Esophagus muscularis mucosa (tissue), 4 donors: ENCODE measurements around the gene CTNNA1. TPM values are rescaled to one million over a fixed set of nuclear protein-coding genes. Genes with fewer than 3 reads are reported as not detected.

Experiments used
- DNase-seq: peaks from one replicate; pipeline ENCODE4 v3.0.0-alpha.2; 2017; ENCODE audit errors: extremely low spot score
- H3K27ac ChIP-seq, 4 donors: fragments of 200-600 bp; sonication (generic); replicated peaks in 1 of 4; 1 replicate in 3 of 4; 2 replicates in 1 of 4; pipeline ENCODE4 v1.5.1; 2016 to 2019; ENCODE audit warnings: mild to moderate bottlenecking in 1 of 4
- H3K27me3 ChIP-seq, 4 donors: fragments of 200-600 bp; sonication (generic); one replicate each; pipeline versions ENCODE4 v1.5.1 to v1.6.0; 2016 to 2019
- H3K36me3 ChIP-seq, 4 donors: fragments of 200-600 bp; sonication (generic); one replicate each; pipeline ENCODE4 v1.5.1; 2016 to 2019
- H3K4me1 ChIP-seq, 4 donors: fragments of 200-600 bp; sonication (generic); one replicate each; pipeline ENCODE4 v1.5.1; 2016 to 2019
- H3K4me3 ChIP-seq, 4 donors: fragments of 200-600 bp; sonication (generic); 1 replicate in 2 of 4; 2 replicates in 2 of 4; pipeline ENCODE4 v1.5.1; 2016 to 2019; ENCODE audit warnings: mild to moderate bottlenecking in 4 of 4, moderate library complexity in 1 of 4
- H3K9me3 ChIP-seq, 4 donors: fragments of 200-600 bp; sonication (generic); 1 replicate in 3 of 4; 2 replicates in 1 of 4; pipeline ENCODE4 v1.5.1; 2016 to 2019
- EP300 ChIP-seq: sonication (generic); formaldehyde crosslinking; IDR thresholded peaks from one replicate; pipeline ENCODE4 v1.6.1; 2017; ENCODE audit warnings: antibody characterized with exemption
- POLR2A ChIP-seq: fragments of 450-650 bp; IDR thresholded peaks from one replicate; pipeline ENCODE4 v1.6.1; 2017; ENCODE audit warnings: antibody characterized with exemption, moderate library complexity, mild to moderate bottlenecking, low read depth
- POLR2AphosphoS5 ChIP-seq, 2 donors: sonication (generic); formaldehyde crosslinking; IDR thresholded peaks; one replicate each; pipeline ENCODE4 v1.6.1; 2017; ENCODE audit warnings: antibody characterized with exemption in 2 of 2
- WGBS: methylation state at CpG from one replicate; pipeline ENCODE4 v1.1.5; 2018; 5-methylcytosine and 5-hydroxymethylcytosine counted together
- intact Hi-C: fragments of 100-400 bp; cut with DNase I; formaldehyde crosslinking; loops from one replicate; pipeline ENCODE4 v1.15.1; 2023
- total RNA-seq, 4 donors: library from RNA; depleted of rRNA; stranded (reverse); fragments of >200 nt; gene quantifications; one replicate each; pipeline versions ENCODE4 v1.1.0 to v1.2.1, GENCODE V29; 2016
- TF ChIP-seq, protein P1 (sequence below), 3 experiments: fragments of 200-600 bp in 2 of 3; fragments of 450-650 bp in 1 of 3; sonication (generic) in 2 of 3; IDR thresholded peaks; one replicate each; pipeline ENCODE4 v1.5.1; 2017 to 2019; ENCODE audit warnings: antibody characterized with exemption in 3 of 3, mild to moderate bottlenecking in 2 of 3, moderate library complexity in 1 of 3

The CTNNA1 gene
- total RNA-seq, 4 donors from 2014 or later = 335 to 423 (median 369) TPM

DNA sequence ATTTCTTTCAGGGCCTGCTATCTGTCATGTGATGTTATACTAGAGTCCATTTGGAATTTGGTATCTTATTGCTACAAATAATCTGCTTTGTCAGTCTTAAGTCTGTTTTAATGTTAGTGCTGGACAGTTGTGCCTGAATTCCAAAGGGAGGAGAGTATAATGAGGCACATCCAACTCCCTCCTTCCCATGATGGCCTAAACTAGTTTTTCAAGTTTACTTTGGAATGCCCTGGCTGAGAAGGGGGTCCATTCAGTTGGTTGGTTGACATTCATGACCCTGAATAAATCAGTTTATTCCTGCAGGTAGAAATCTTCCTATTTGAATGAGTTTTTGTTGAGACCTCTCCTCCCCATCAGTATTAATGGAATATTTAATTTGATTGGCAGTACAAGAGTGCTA, 131.3 kb downstream of the CTNNA1 start:
- H3K9me3 ChIP-seq = no peaks in the 10 kb centered on the region
- TF ChIP-seq POLR2AphosphoS5 (IDR thresholded peaks at IDR 0.05) (no peak), POLR2A (no peak), EP300 (no peak)
- TF ChIP-seq, protein P1, sequence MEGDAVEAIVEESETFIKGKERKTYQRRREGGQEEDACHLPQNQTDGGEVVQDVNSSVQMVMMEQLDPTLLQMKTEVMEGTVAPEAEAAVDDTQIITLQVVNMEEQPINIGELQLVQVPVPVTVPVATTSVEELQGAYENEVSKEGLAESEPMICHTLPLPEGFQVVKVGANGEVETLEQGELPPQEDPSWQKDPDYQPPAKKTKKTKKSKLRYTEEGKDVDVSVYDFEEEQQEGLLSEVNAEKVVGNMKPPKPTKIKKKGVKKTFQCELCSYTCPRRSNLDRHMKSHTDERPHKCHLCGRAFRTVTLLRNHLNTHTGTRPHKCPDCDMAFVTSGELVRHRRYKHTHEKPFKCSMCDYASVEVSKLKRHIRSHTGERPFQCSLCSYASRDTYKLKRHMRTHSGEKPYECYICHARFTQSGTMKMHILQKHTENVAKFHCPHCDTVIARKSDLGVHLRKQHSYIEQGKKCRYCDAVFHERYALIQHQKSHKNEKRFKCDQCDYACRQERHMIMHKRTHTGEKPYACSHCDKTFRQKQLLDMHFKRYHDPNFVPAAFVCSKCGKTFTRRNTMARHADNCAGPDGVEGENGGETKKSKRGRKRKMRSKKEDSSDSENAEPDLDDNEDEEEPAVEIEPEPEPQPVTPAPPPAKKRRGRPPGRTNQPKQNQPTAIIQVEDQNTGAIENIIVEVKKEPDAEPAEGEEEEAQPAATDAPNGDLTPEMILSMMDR (IDR thresholded peaks at IDR 0.05) = no peak
- intact Hi-C loops = no loop called here
- peaks cover 17 to 33% (median 29%) of the 10 kb centered on the region in 4 donors for H3K36me3 ChIP-seq
- H3K27ac ChIP-seq = no peak overlapping the region
- peaks cover 13 to 27% (median 19%) of the 10 kb centered on the region in 4 donors for H3K4me1 ChIP-seq
- no peak overlapping the region for H3K4me3 ChIP-seq
- H3K27me3 ChIP-seq = no peaks in the 10 kb centered on the region
- no peak for DNase-seq

GRCh38 chr5:138889994-138890393, 136.8 kb downstream of the CTNNA1 start:
- H3K27me3 ChIP-seq = no peaks in the 10 kb centered on the region
- no peaks in the 10 kb centered on the region for H3K9me3 ChIP-seq
- H3K4me3 ChIP-seq = no peak overlapping the region
- H3K36me3 ChIP-seq = peaks cover 31 to 71% (median 52%) of the 10 kb centered on the region in 4 donors
- no peak for DNase-seq
- peaks cover 0 to 6% (median 0%) of the 10 kb centered on the region in 4 donors for H3K4me1 ChIP-seq
- no peak overlapping the region for H3K27ac ChIP-seq
- intact Hi-C loops = no loop called here
- TF ChIP-seq, protein P1 (IDR thresholded peaks at IDR 0.05) = no peak
- TF ChIP-seq EP300 (no peak), POLR2AphosphoS5 (IDR thresholded peaks at IDR 0.05) (no peak), POLR2A (no peak)

GRCh38 chr5:138890644-138891043, 137.4 kb downstream of the CTNNA1 start:
- intact Hi-C loops = no loop called here
- no peaks in the 10 kb centered on the region for H3K27me3 ChIP-seq
- no peak for TF ChIP-seq POLR2A
- H3K36me3 ChIP-seq = peaks cover 31 to 71% (median 55%) of the 10 kb centered on the region in 4 donors
- H3K27ac ChIP-seq = no peak overlapping the region
- peaks cover 0 to 1% (median 0%) of the 10 kb centered on the region in 4 donors for H3K4me1 ChIP-seq
- no peak for DNase-seq
- no peak overlapping the region for H3K4me3 ChIP-seq
- no peaks in the 10 kb centered on the region for H3K9me3 ChIP-seq

GRCh38 chr5:138895918-138896317, 142.7 kb downstream of the CTNNA1 start:
- no peaks in the 10 kb centered on the region for H3K9me3 ChIP-seq
- H3K27me3 ChIP-seq = no peaks in the 10 kb centered on the region
- WGBS = 93% methylated on average over 1 of the region's 1 CpG
- TF ChIP-seq, protein P1 (IDR thresholded peaks at IDR 0.05) = no peak
- TF ChIP-seq POLR2AphosphoS5 (IDR thresholded peaks at IDR 0.05) = no peak
- no peak for TF ChIP-seq EP300
- no peak for TF ChIP-seq POLR2A
- no peak for DNase-seq
- intact Hi-C loops = no loop called here
- H3K36me3 ChIP-seq = peaks cover under 1 to 43% (median 19%) of the 10 kb centered on the region in 4 donors
- no peak overlapping the region for H3K27ac ChIP-seq
- H3K4me1 ChIP-seq = peaks cover 0 to 3% (median under 1%) of the 10 kb centered on the region in 4 donors
- no peak overlapping the region for H3K4me3 ChIP-seq

- TF ChIP-seq EP300 (no peak), POLR2A (no peak), POLR2AphosphoS5 (IDR thresholded peaks at IDR 0.05) (no peak)
- TF ChIP-seq, protein P1 (IDR thresholded peaks at IDR 0.05) = no peak
- H3K27me3 ChIP-seq = no peaks in the 10 kb centered on the region
- no peak overlapping the region for H3K27ac ChIP-seq
- WGBS = 100% methylated on average over 1 of the region's 1 CpG
- H3K4me3 ChIP-seq = no peak overlapping the region
- H3K4me1 ChIP-seq = peaks cover 6 to 17% (median 14%) of the 10 kb centered on the region in 4 donors
- H3K9me3 ChIP-seq = no peaks in the 10 kb centered on the region
- DNase-seq = no peak
- peaks cover 3 to 34% (median 19%) of the 10 kb centered on the region in 4 donors for H3K36me3 ChIP-seq
- intact Hi-C loops = no loop called here
These were observed 145.1 kb downstream of the CTNNA1 start for GRCh38 chr5:138898299-138898698.
